Measurements from ENCODE around the gene MCTP2. TPM values are rescaled to one million over a fixed set of nuclear protein-coding genes. Genes with fewer than 3 reads are reported as not detected.

Gene MCTP2
- total and polyA plus RNA-seq, 9 of the 15 experiments (the other 6 are each of a cell fraction or from before 2014, with no cell fraction given): 0.07 TPM; not detected in 8

- Histone ChIP-seq H3K27ac (ENCODE audit: extremely low read depth, low read depth, low read length) (no peak overlapping the region), H3K79me2 (ENCODE audit: control insufficient read depth, insufficient read depth, low read length) (no peaks in the 10 kb centered on the region), H3K4me1 (replicated peaks in 1 of 2; ENCODE audit: control insufficient read depth in 2 of 2, insufficient read depth in 2 of 2, low read length in 2 of 2) (no peaks in the 10 kb centered on the region), H3K36me3 (ENCODE audit: control insufficient read depth, insufficient read depth, low read length) (no peaks in the 10 kb centered on the region), H3K4me3 (no peak overlapping the region), H4K20me1 (replicated peaks; ENCODE audit: control insufficient read depth, insufficient read depth, low read length) (no peaks in the 10 kb centered on the region), H3K27me3 (ENCODE audit: control insufficient read depth in 2 of 2, insufficient read depth in 2 of 2, low read length in 2 of 2) (no peaks in the 10 kb centered on the region), H3K9ac (ENCODE audit: insufficient read depth in 1 of 2, low read depth in 2 of 2, low read length in 2 of 2) (no peak overlapping the region), H3K9me1 (ENCODE audit: control insufficient read depth, insufficient read depth, low read length) (no peaks in the 10 kb centered on the region), H3K9me3 (replicated peaks; ENCODE audit: control insufficient read depth, insufficient read depth, low read depth, low read length) (no peaks in the 10 kb centered on the region), H2AFZ (ENCODE audit: low read depth, low read length) (no peak overlapping the region), H3K4me2 (ENCODE audit: insufficient read depth, low read length) (no peak overlapping the region)
- WGBS (ENCODE audit: insufficient coverage, low coverage, missing lambda C conversion rate): 13% methylated on average over 1 of the region's 1 CpG
- FAIRE-seq: no peak
- ATAC-seq: no peak
- POLR2A ChIA-PET: no interaction called here
- in situ Hi-C loops (cut with MboI) (no loop called here), intact Hi-C loops (cut with micrococcal nuclease) (no loop called here)
- no TSS peak for BruUV-seq (replicated peaks)
- TF ChIP-seq CREB1 (IDR thresholded peaks at IDR 0.05) (no peak), CREB1 (CRISPR knock-in tag; IDR thresholded peaks at IDR 0.05) (no peak), THAP12 (CRISPR knock-in tag; IDR thresholded peaks at IDR 0.05) (no peak)
- DNase-seq (ENCODE audit: extremely low read depth in 1 of 4, low spot score in 3 of 4): no peak
- CTCF ChIA-PET (ENCODE audit: low intra/inter-chr PET ratio): no interaction called here
These were observed 235.7 kb downstream of the MCTP2 start for GRCh38 chr15:94467034-94467433.

DNA sequence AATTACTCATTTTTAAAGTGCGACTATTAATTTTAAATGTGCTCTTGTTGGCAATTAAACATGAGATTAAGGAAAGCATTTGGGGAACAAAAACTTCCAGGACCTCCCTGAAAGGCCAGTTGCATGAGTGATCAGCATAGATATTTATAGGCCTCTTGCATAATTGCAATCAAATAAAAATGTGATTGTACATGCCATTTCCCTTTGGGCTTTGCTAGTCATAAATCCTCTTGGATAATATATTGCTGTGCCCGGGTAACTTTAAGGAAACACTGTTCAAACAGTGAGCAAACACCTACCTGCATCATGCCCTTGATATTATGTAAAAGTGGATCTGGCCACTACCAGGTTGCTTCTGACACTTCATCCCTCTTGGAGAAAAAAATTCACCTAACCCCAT, 239.1 kb downstream of the MCTP2 start:
- in situ Hi-C loops (cut with MboI) (no loop called here), intact Hi-C loops (cut with micrococcal nuclease) (no loop called here)
- H2AFZ ChIP-seq (ENCODE audit: low read depth, low read length): no peak overlapping the region
- no peaks in the 10 kb centered on the region for H3K9me3 ChIP-seq (replicated peaks; ENCODE audit: control insufficient read depth, insufficient read depth, low read depth, low read length)
- POLR2A ChIA-PET: no interaction called here
- H4K20me1 ChIP-seq (replicated peaks; ENCODE audit: control insufficient read depth, insufficient read depth, low read length): no peaks in the 10 kb centered on the region
- no peaks in the 10 kb centered on the region for H3K9me1 ChIP-seq (ENCODE audit: control insufficient read depth, insufficient read depth, low read length)
- no peaks in the 10 kb centered on the region for H3K79me2 ChIP-seq (ENCODE audit: control insufficient read depth, insufficient read depth, low read length)
- 3% methylated on average over 2 of the region's 2 CpGs for WGBS (ENCODE audit: insufficient coverage, low coverage, missing lambda C conversion rate)
- no peak overlapping the region for H3K27ac ChIP-seq (ENCODE audit: extremely low read depth, low read depth, low read length)
- no peak for TF ChIP-seq TBL1XR1 (IDR thresholded peaks at IDR 0.05; ENCODE audit: low read length in 2 of 2)
- no peak for TF ChIP-seq ZFP91 (CRISPR knock-in tag; IDR thresholded peaks at IDR 0.05)
- no peak for TF ChIP-seq MTA1 (IDR thresholded peaks at IDR 0.05; ENCODE audit: borderline replicate concordance)
- TF ChIP-seq HEY1 (CRISPR knock-in tag; IDR thresholded peaks at IDR 0.05; ENCODE audit: borderline replicate concordance): no peak
- TF ChIP-seq, protein P1, sequence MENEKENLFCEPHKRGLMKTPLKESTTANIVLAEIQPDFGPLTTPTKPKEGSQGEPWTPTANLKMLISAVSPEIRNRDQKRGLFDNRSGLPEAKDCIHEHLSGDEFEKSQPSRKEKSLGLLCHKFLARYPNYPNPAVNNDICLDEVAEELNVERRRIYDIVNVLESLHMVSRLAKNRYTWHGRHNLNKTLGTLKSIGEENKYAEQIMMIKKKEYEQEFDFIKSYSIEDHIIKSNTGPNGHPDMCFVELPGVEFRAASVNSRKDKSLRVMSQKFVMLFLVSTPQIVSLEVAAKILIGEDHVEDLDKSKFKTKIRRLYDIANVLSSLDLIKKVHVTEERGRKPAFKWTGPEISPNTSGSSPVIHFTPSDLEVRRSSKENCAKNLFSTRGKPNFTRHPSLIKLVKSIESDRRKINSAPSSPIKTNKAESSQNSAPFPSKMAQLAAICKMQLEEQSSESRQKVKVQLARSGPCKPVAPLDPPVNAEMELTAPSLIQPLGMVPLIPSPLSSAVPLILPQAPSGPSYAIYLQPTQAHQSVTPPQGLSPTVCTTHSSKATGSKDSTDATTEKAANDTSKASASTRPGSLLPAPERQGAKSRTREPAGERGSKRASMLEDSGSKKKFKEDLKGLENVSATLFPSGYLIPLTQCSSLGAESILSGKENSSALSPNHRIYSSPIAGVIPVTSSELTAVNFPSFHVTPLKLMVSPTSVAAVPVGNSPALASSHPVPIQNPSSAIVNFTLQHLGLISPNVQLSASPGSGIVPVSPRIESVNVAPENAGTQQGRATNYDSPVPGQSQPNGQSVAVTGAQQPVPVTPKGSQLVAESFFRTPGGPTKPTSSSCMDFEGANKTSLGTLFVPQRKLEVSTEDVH (IDR thresholded peaks at IDR 0.05; ENCODE audit: low read depth, partially characterized antibody): no peak
- no peaks in the 10 kb centered on the region for H3K27me3 ChIP-seq (ENCODE audit: control insufficient read depth in 2 of 2, insufficient read depth in 2 of 2, low read length in 2 of 2)
- no peak for FAIRE-seq
- no peaks in the 10 kb centered on the region for H3K4me1 ChIP-seq (replicated peaks in 1 of 2; ENCODE audit: control insufficient read depth in 2 of 2, insufficient read depth in 2 of 2, low read length in 2 of 2)
- H3K36me3 ChIP-seq (ENCODE audit: control insufficient read depth, insufficient read depth, low read length): no peaks in the 10 kb centered on the region
- DNase-seq (ENCODE audit: extremely low read depth in 1 of 4, low spot score in 3 of 4): no peak
- no peak for ATAC-seq
- H3K4me2 ChIP-seq (ENCODE audit: insufficient read depth, low read length): no peak overlapping the region
- no peak overlapping the region for H3K4me3 ChIP-seq
- H3K9ac ChIP-seq (ENCODE audit: insufficient read depth in 1 of 2, low read depth in 2 of 2, low read length in 2 of 2): no peak overlapping the region
- CTCF ChIA-PET (ENCODE audit: low intra/inter-chr PET ratio): no interaction called here
- BruUV-seq (replicated peaks): no TSS peak

Data from K562 (cell line).